MM.1S (cell line): ENCODE measurements around the gene DLGAP1.

Experiments used
- DNase-seq: peaks from one replicate; pipeline ENCODE4 v3.0.0-alpha.2; 2015
- H2AFZ ChIP-seq: fragments of 300-600 bp; sonication (generic); 2 replicates; pipeline ENCODE4 v1.6.0; 2016; ENCODE audit warnings: antibody characterized with exemption, low read length
- H3F3A ChIP-seq: fragments of 300-600 bp; sonication (generic); 2 replicates; pipeline ENCODE4 v1.6.1; 2016; ENCODE audit warnings: mild to moderate bottlenecking, antibody characterized with exemption, low read length, moderate library complexity, mixed read lengths; ENCODE audit not compliant: insufficient read depth
- H3K27ac ChIP-seq: fragments of 300-600 bp; sonication (generic); 2 replicates; pipeline ENCODE4 v1.5.1; 2016; ENCODE audit warnings: mild to moderate bottlenecking, low read length
- H3K27me3 ChIP-seq: fragments of 300-600 bp; sonication (generic); replicated peaks from 2 replicates; pipeline ENCODE4 v1.6.0; 2016; ENCODE audit warnings: low read length; ENCODE audit not compliant: insufficient read depth
- H3K36me3 ChIP-seq: fragments of 300-600 bp; sonication (generic); replicated peaks from 2 replicates; pipeline ENCODE4 v1.6.1; 2016; ENCODE audit warnings: mild to moderate bottlenecking, low read length, mixed read lengths; ENCODE audit not compliant: insufficient read depth
- H3K4me1 ChIP-seq: fragments of 300-600 bp; sonication (generic); 2 replicates; pipeline ENCODE4 v1.6.1; 2016; ENCODE audit warnings: low read length, mixed read lengths
- H3K4me2 ChIP-seq: fragments of 300-600 bp; sonication (generic); 2 replicates; pipeline ENCODE4 v1.6.0; 2016; ENCODE audit warnings: low read depth, low read length
- H3K4me3 ChIP-seq: fragments of 300-600 bp; sonication (generic); 2 replicates; pipeline ENCODE4 v1.5.1; 2016; ENCODE audit warnings: low read length, mixed read lengths
- H3K79me2 ChIP-seq: fragments of 300-600 bp; sonication (generic); 2 replicates; pipeline ENCODE4 v1.6.1; 2016; ENCODE audit warnings: mixed run types, low read length, mixed read lengths
- H3K9ac ChIP-seq: fragments of 300-600 bp; sonication (generic); 2 replicates; pipeline ENCODE4 v1.6.1; 2016; ENCODE audit warnings: low read length, mixed read lengths
- H3K9me2 ChIP-seq: fragments of 300-600 bp; sonication (generic); replicated peaks from 2 replicates; pipeline ENCODE4 v1.6.1; 2016; ENCODE audit warnings: mild to moderate bottlenecking, low read length, mixed read lengths; ENCODE audit not compliant: insufficient read depth
- H3K9me3 ChIP-seq: fragments of 300-600 bp; sonication (generic); replicated peaks from 2 replicates; pipeline ENCODE4 v1.6.1; 2016; ENCODE audit warnings: mild to moderate bottlenecking, low read length, mixed read lengths; ENCODE audit not compliant: insufficient read depth
- H4K20me1 ChIP-seq: fragments of 300-600 bp; sonication (generic); 2 replicates; pipeline ENCODE4 v1.6.1; 2016; ENCODE audit warnings: mild to moderate bottlenecking, low read length, moderate library complexity, mixed read lengths; ENCODE audit not compliant: insufficient read depth
- CTCF ChIP-seq: fragments of 300-600 bp; sonication (generic); IDR thresholded peaks from 2 replicates; pipeline ENCODE4 v1.5.1; 2016; ENCODE audit warnings: antibody characterized with exemption, low read length, mixed read lengths
- EZH2 ChIP-seq: fragments of 300-600 bp; sonication (generic); optimal IDR thresholded peaks from 2 replicates; pipeline ENCODE3; 2017; ENCODE audit warnings: low read depth, mild to moderate bottlenecking, antibody characterized with exemption, low read length, mixed read lengths
- EZH2phosphoT487 ChIP-seq: fragments of 300-600 bp; sonication (generic); IDR thresholded peaks from 2 replicates; pipeline ENCODE4 v1.6.1; 2018; ENCODE audit warnings: antibody characterized with exemption, low read length

DLGAP1 gene

DNA sequence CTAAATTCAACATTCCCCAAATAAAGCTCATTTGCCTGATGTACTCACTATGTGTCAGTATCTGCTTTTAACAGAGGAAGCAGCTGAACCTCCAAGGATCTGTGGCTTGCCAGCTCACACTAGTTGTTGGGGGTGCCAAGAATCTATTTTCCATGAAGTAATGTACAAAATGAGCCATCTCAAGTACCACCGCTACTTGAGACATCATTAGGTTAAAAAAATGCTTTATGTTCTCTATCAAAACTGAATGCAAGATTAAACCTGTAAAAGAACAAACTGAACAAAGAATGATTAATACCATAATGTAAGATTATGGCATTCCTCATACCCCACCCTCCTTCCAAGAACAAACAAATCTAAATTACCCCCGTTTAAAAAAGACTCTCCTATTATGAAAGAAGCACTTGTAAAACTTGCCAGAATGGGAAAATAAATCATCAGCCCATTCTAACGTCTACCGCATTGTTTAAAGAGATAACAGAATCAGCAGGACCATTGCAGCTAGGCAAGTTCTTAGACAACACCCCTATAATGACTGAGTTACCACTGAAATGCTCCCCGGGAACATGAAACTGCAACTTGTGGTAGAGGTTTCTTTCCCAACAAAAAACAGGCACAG is 471.6 kb downstream of the DLGAP1 start:
- Histone ChIP-seq H3K36me3 (no peaks in the 10 kb centered on the region), H3K27ac (no peak overlapping the region), H2AFZ (no peak overlapping the region), H3K9ac (no peak overlapping the region), H3K79me2 (no peaks in the 10 kb centered on the region), H3K27me3 (no peaks in the 10 kb centered on the region), H3K4me2 (no peak overlapping the region), H3K9me3 (no peaks in the 10 kb centered on the region), H4K20me1 (no peaks in the 10 kb centered on the region), H3F3A (no peaks in the 10 kb centered on the region), H3K4me1 (peaks cover 7% of the 10 kb centered on the region), H3K4me3 (no peak overlapping the region), H3K9me2 (no peaks in the 10 kb centered on the region)
- no peak for DNase-seq
- no peak for TF ChIP-seq CTCF
- TF ChIP-seq EZH2phosphoT487 = no peak
- no peak for TF ChIP-seq EZH2

DNA sequence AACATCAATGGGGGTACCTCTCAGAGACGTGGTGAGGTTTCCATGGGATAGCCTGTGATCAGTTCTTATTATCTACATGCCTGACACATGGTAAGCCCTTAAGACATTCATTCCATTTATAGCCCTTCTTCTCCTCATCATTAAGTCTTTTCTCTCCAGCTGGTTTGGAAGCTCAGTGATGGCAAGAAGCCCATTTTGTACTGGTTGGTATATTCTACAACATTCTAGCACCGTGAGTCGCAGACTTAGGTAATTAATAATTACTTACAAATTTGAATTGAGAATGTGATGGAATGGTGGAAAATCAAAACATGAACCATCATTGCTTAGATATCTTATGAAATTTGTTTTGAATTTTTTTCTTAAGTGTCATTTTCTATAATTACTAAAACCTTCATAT is 472.6 kb downstream of the DLGAP1 start:
- Histone ChIP-seq H3K4me2 (no peak overlapping the region), H3K9me2 (no peaks in the 10 kb centered on the region), H3K9ac (no peak overlapping the region), H3K27me3 (no peaks in the 10 kb centered on the region), H4K20me1 (no peaks in the 10 kb centered on the region), H2AFZ (no peak overlapping the region), H3F3A (no peaks in the 10 kb centered on the region), H3K9me3 (no peaks in the 10 kb centered on the region), H3K4me3 (no peak overlapping the region), H3K79me2 (no peaks in the 10 kb centered on the region), H3K27ac (no peak overlapping the region), H3K36me3 (no peaks in the 10 kb centered on the region), H3K4me1 (peaks cover 7% of the 10 kb centered on the region)
- DNase-seq = no peak
- TF ChIP-seq EZH2 (no peak), EZH2phosphoT487 (no peak), CTCF (no peak)

DNA sequence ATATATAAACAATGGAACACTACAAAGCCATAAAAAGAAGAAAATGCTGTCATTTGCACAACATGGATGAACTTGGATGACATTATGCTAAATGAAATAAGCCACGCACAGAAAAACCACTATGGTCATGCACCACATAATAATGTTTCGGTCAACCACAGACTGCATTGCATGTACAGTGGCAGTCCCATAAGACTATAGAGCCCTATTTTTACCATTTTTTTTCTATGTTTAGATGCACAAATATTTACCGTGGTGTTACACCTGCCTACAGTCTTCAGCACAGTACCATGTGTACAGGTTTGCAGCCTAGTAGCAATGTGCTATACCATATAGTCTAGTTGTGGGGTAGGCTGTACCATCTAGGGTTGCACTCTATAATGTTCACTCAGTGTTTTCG is 476.1 kb downstream of the DLGAP1 start:
- DNase-seq = no peak
- Histone ChIP-seq H2AFZ (no peak overlapping the region), H3K79me2 (no peaks in the 10 kb centered on the region), H3K4me3 (no peak overlapping the region), H3K9me3 (no peaks in the 10 kb centered on the region), H3K4me1 (no peaks in the 10 kb centered on the region), H3K4me2 (no peak overlapping the region), H3K9me2 (no peaks in the 10 kb centered on the region), H3K27ac (no peak overlapping the region), H3K27me3 (no peaks in the 10 kb centered on the region), H4K20me1 (no peaks in the 10 kb centered on the region), H3F3A (no peaks in the 10 kb centered on the region), H3K36me3 (no peaks in the 10 kb centered on the region), H3K9ac (no peak overlapping the region)
- TF ChIP-seq EZH2 (no peak), CTCF (no peak), EZH2phosphoT487 (no peak)
